HEK293 (cell line): ENCODE data around the gene CRELD1.

Experiments
- CTCF ChIA-PET: fragments of 350-600 bp; formaldehyde crosslinking; extraction: SDS; loops from one replicate; lab custom pipeline; 2021; ENCODE audit warnings: antibody characterized with exemption; lab: Yijun Ruan, JAX
- POLR2A ChIA-PET: fragments of 300-600 bp; formaldehyde crosslinking; extraction: SDS; loops from one replicate; lab custom pipeline; 2020; ENCODE audit warnings: antibody characterized with exemption, inconsistent platforms; lab: Yijun Ruan, JAX
- H3K27ac ChIP-seq: fragments of 200-500 bp; sonication (Bioruptor generic); 2 replicates; pipeline ENCODE4 v1.5.1; 2014; ENCODE audit warnings: low read depth, low read length, control low read depth, inconsistent platforms; ENCODE audit errors: extremely low read depth
- H3K36me3 ChIP-seq, 2 experiments: fragments of 200-500 bp in 1 of 2; sonication (Bioruptor generic) in 1 of 2; 1 replicate in 1 of 2; 2 replicates in 1 of 2; pipeline ENCODE4 v1.5.1; 2014 to 2017; ENCODE audit warnings: inconsistent platforms in 2 of 2, low read length in 2 of 2; ENCODE audit not compliant: control insufficient read depth in 2 of 2, insufficient read depth in 1 of 2
- H3K4me1 ChIP-seq: fragments of 200-500 bp; sonication (Bioruptor generic); 2 replicates; pipeline ENCODE4 v1.5.1; 2014; ENCODE audit warnings: mild to moderate bottlenecking, low read length, inconsistent platforms; ENCODE audit not compliant: control insufficient read depth, insufficient read depth
- H3K4me3 ChIP-seq: 2 replicates; pipeline ENCODE4 v1.5.1; 2011; ENCODE audit warnings: low read depth, mild to moderate bottlenecking, control low read depth, low read length, moderate library complexity
- H3K9me3 ChIP-seq: fragments of 200-500 bp; sonication (Bioruptor generic); 2 replicates; pipeline ENCODE4 v1.5.1; 2014; ENCODE audit warnings: low read depth, low read length, inconsistent platforms; ENCODE audit not compliant: control insufficient read depth, insufficient read depth
- SP2 ChIP-seq: fragments of 450-650 bp; formaldehyde crosslinking; IDR thresholded peaks from 2 replicates; pipeline ENCODE4 v1.5.1; 2016; ENCODE audit warnings: missing biosample characterization, missing genetic modification characterization
- YY1 ChIP-seq: fragments of 450-650 bp; formaldehyde crosslinking; IDR thresholded peaks from 2 replicates; pipeline ENCODE4 v1.5.1; 2018; ENCODE audit warnings: missing biosample characterization, missing genetic modification characterization
- ZBTB1 ChIP-seq: fragments of 450-650 bp; formaldehyde crosslinking; IDR thresholded peaks from 2 replicates; pipeline ENCODE4 v1.5.1; 2016; ENCODE audit warnings: missing biosample characterization, missing genetic modification characterization
- ZFP37 ChIP-seq: fragments of 450-650 bp; formaldehyde crosslinking; IDR thresholded peaks from 2 replicates; pipeline ENCODE4 v1.5.1; 2016; ENCODE audit warnings: missing biosample characterization, missing genetic modification characterization
- ZNF221 ChIP-seq: fragments of 450-650 bp; formaldehyde crosslinking; IDR thresholded peaks from 2 replicates; pipeline ENCODE4 v1.5.1; 2017; ENCODE audit warnings: missing biosample characterization, missing genetic modification characterization, borderline replicate concordance
- ZNF266 ChIP-seq: fragments of 450-650 bp; formaldehyde crosslinking; IDR thresholded peaks from 2 replicates; pipeline ENCODE4 v1.5.1; 2016; ENCODE audit warnings: missing biosample characterization, missing genetic modification characterization, low read depth
- ZNF292 ChIP-seq: fragments of 450-650 bp; formaldehyde crosslinking; IDR thresholded peaks from 2 replicates; pipeline ENCODE4 v1.5.1; 2016; ENCODE audit warnings: low read depth, missing biosample characterization, missing genetic modification characterization, borderline replicate concordance
- ZNF366 ChIP-seq: fragments of 450-650 bp; formaldehyde crosslinking; conservative IDR thresholded peaks from 2 replicates; pipeline ENCODE4 v1.5.1; 2016; ENCODE audit warnings: missing biosample characterization, missing genetic modification characterization
- ZNF394 ChIP-seq: fragments of 450-650 bp; formaldehyde crosslinking; IDR thresholded peaks from 2 replicates; pipeline ENCODE4 v1.5.1; 2016; ENCODE audit warnings: missing biosample characterization, missing genetic modification characterization, mild to moderate bottlenecking, moderate library complexity, borderline replicate concordance
- ZNF501 ChIP-seq: fragments of 450-650 bp; formaldehyde crosslinking; IDR thresholded peaks from 2 replicates; pipeline ENCODE4 v1.5.1; 2016; ENCODE audit warnings: missing biosample characterization, missing genetic modification characterization
- ZNF677 ChIP-seq: fragments of 450-650 bp; IDR thresholded peaks from 2 replicates; pipeline ENCODE4 v1.5.0; 2018; ENCODE audit warnings: missing biosample characterization, mild to moderate bottlenecking, missing genetic modification characterization, moderate library complexity
- TF ChIP-seq, protein P1 (sequence below): IDR thresholded peaks from 2 replicates; pipeline ENCODE4 v1.6.1; 2011; ENCODE audit warnings: mild to moderate bottlenecking, low read depth, low read length, borderline replicate concordance
- TF ChIP-seq, protein P2 (sequence below): fragments of 450-650 bp; IDR thresholded peaks from 2 replicates; pipeline ENCODE4 v1.5.1; 2018; ENCODE audit warnings: missing biosample characterization, mild to moderate bottlenecking, missing genetic modification characterization
- TF ChIP-seq, protein P3 (sequence below): fragments of 450-650 bp; formaldehyde crosslinking; IDR thresholded peaks from 2 replicates; pipeline ENCODE4; 2016; ENCODE audit warnings: missing biosample characterization, missing genetic modification characterization
- TF ChIP-seq, protein P4 (sequence below): fragments of 450-650 bp; formaldehyde crosslinking; IDR thresholded peaks from 2 replicates; pipeline ENCODE4 v1.5.1; 2016; ENCODE audit warnings: missing biosample characterization, missing genetic modification characterization
- TF ChIP-seq, protein P5 (sequence below): fragments of 450-650 bp; formaldehyde crosslinking; IDR thresholded peaks from 2 replicates; pipeline ENCODE4 v1.5.1; 2016; ENCODE audit warnings: missing biosample characterization, missing genetic modification characterization
- TF ChIP-seq, protein P6 (sequence below): fragments of 450-650 bp; IDR thresholded peaks from 2 replicates; pipeline ENCODE4 v1.5.1; 2018; ENCODE audit warnings: missing biosample characterization, missing genetic modification characterization

Gene CRELD1

DNA sequence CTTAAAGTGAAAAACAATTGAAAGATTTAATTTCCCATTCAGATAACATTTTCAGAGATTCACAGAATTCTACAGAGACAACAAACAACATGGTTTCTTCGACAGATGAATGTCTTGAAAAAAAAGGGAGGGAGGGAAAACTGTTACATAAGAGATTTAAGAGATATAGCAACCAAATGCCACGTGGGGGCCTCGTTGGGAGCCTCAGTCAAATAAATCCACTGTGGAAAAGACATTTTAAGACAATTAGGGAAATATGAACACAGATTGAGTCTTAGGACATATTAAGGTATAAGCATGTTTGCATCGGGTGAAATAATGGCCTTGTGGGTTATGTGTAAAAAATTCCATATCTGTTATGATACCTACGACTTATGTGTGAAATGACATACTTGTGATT lies 23.6 kb downstream of the CRELD1 start:
- Histone ChIP-seq H3K4me3 (no peak overlapping the region), H3K9me3 (no peaks in the 10 kb centered on the region), H3K4me1 (peaks cover 14% of the 10 kb centered on the region), H3K27ac (no peak overlapping the region), H3K36me3 (peaks cover 0 to 1% of the 10 kb centered on the region in 2 experiments; a peak in 1 of 3 replicates)
- ChIA-PET POLR2A (no interaction called here), CTCF (interaction anchor here (0.7 kb wide), 1 partner anchor 853 kb away, joined by 5 read pairs; no protein-coding TSS in a partner anchor)
- TF ChIP-seq ZNF394 (tag by site-specific recombination) (no peak), YY1 (tag by site-specific recombination) (no peak), ZNF677 (no peak)
- TF ChIP-seq, protein P1, sequence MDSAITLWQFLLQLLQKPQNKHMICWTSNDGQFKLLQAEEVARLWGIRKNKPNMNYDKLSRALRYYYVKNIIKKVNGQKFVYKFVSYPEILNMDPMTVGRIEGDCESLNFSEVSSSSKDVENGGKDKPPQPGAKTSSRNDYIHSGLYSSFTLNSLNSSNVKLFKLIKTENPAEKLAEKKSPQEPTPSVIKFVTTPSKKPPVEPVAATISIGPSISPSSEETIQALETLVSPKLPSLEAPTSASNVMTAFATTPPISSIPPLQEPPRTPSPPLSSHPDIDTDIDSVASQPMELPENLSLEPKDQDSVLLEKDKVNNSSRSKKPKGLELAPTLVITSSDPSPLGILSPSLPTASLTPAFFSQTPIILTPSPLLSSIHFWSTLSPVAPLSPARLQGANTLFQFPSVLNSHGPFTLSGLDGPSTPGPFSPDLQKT = no peak
- TF ChIP-seq, protein P2, sequence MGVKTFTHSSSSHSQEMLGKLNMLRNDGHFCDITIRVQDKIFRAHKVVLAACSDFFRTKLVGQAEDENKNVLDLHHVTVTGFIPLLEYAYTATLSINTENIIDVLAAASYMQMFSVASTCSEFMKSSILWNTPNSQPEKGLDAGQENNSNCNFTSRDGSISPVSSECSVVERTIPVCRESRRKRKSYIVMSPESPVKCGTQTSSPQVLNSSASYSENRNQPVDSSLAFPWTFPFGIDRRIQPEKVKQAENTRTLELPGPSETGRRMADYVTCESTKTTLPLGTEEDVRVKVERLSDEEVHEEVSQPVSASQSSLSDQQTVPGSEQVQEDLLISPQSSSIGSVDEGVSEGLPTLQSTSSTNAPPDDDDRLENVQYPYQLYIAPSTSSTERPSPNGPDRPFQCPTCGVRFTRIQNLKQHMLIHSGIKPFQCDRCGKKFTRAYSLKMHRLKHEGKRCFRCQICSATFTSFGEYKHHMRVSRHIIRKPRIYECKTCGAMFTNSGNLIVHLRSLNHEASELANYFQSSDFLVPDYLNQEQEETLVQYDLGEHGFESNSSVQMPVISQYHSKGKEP (tag by site-specific recombination) = no peak
- TF ChIP-seq, all 188 proteins: peak for 0

DNA sequence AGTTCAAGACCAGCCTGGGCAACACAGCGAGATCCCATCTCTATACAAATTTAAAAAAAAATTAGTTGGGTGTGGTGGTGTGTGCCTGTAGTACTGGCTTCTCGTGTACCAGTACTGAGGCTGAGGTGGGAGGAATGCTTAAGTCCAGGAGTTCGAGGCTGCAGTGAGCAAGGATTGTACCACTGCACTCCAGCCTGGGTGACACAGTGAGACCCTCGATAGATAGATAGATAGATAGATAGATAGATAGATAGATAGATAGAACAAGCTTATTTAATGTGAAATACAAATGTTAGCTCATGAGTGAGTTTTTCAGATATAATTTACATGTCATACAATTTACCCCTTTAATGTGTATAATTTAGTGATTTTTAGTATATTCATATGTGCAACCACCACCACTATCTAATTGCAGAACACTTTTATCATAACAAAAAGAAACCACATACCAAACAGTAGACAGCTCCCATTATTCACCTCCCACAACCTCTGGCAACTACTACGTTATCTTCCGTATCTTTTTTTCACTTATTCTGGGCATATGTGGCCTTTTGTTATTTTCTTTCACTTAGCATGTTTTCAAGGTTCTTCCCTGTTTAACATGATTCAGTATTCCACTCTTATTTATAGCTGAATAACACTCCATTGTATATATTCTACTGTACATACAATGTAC lies 31.7 kb downstream of the CRELD1 start:
- POLR2A ChIA-PET = no interaction called here
- Histone ChIP-seq H3K4me3 (no peak overlapping the region), H3K27ac (no peak overlapping the region), H3K36me3 (peaks cover 25 to 59% of the 10 kb centered on the region in 2 experiments), H3K9me3 (no peaks in the 10 kb centered on the region), H3K4me1 (no peaks in the 10 kb centered on the region)
- TF ChIP-seq, protein P3, sequence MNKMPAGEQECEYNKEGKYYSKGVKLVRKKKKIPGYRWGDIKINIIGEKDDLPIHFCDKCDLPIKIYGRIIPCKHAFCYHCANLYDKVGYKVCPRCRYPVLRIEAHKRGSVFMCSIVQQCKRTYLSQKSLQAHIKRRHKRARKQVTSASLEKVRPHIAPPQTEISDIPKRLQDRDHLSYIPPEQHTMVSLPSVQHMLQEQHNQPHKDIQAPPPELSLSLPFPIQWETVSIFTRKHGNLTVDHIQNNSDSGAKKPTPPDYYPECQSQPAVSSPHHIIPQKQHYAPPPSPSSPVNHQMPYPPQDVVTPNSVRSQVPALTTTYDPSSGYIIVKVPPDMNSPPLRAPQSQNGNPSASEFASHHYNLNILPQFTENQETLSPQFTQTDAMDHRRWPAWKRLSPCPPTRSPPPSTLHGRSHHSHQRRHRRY (tag by site-specific recombination) = no peak
- no peak for TF ChIP-seq ZBTB1
- TF ChIP-seq, protein P4, sequence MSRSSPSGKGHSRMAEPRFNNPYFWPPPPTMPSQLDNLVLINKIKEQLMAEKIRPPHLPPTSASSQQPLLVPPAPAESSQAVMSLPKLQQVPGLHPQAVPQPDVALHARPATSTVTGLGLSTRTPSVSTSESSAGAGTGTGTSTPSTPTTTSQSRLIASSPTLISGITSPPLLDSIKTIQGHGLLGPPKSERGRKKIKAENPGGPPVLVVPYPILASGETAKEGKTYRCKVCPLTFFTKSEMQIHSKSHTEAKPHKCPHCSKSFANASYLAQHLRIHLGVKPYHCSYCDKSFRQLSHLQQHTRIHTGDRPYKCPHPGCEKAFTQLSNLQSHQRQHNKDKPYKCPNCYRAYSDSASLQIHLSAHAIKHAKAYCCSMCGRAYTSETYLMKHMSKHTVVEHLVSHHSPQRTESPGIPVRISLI (tag by site-specific recombination) = no peak
- no peak for TF ChIP-seq ZNF266 (tag by site-specific recombination)
- TF ChIP-seq ZNF366 = no peak
- no peak for TF ChIP-seq ZNF501 (tag by site-specific recombination)
- TF ChIP-seq ZNF292 (tag by site-specific recombination) = no peak
- no peak for TF ChIP-seq ZNF221 (tag by site-specific recombination)
- TF ChIP-seq, protein P5, sequence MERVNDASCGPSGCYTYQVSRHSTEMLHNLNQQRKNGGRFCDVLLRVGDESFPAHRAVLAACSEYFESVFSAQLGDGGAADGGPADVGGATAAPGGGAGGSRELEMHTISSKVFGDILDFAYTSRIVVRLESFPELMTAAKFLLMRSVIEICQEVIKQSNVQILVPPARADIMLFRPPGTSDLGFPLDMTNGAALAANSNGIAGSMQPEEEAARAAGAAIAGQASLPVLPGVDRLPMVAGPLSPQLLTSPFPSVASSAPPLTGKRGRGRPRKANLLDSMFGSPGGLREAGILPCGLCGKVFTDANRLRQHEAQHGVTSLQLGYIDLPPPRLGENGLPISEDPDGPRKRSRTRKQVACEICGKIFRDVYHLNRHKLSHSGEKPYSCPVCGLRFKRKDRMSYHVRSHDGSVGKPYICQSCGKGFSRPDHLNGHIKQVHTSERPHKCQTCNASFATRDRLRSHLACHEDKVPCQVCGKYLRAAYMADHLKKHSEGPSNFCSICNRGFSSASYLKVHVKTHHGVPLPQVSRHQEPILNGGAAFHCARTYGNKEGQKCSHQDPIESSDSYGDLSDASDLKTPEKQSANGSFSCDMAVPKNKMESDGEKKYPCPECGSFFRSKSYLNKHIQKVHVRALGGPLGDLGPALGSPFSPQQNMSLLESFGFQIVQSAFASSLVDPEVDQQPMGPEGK (tag by site-specific recombination) = no peak
- no peak for TF ChIP-seq ZFP37 (tag by site-specific recombination)
- no peak for TF ChIP-seq SP2 (tag by site-specific recombination)
- TF ChIP-seq, protein P6, sequence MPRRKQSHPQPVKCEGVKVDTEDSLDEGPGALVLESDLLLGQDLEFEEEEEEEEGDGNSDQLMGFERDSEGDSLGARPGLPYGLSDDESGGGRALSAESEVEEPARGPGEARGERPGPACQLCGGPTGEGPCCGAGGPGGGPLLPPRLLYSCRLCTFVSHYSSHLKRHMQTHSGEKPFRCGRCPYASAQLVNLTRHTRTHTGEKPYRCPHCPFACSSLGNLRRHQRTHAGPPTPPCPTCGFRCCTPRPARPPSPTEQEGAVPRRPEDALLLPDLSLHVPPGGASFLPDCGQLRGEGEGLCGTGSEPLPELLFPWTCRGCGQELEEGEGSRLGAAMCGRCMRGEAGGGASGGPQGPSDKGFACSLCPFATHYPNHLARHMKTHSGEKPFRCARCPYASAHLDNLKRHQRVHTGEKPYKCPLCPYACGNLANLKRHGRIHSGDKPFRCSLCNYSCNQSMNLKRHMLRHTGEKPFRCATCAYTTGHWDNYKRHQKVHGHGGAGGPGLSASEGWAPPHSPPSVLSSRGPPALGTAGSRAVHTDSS (tag by site-specific recombination) = no peak
- CTCF ChIA-PET = interaction anchor here (0.7 to 1.9 kb wide), 4 partner anchors 14 to 19 kb away, joined by 3 to 5 read pairs (median 5); no protein-coding TSS in a partner anchor
